Measurements from ENCODE around the gene NIPSNAP2. TPM values are rescaled to one million over a fixed set of nuclear protein-coding genes. Genes with fewer than 3 reads are reported as not detected.
A peak's percentile ranks its signal among the peaks of the same experiment; 100 is the strongest.

NIPSNAP2 gene
- total RNA-seq, 1 experiment from 2014 or later = 38.5 TPM

GRCh38 chr7:55970561-55970960 lies 6.2 kb downstream of the NIPSNAP2 start:
- Mint-ChIP-seq H3K27me3 (ENCODE audit: low read depth) (no peaks in the 10 kb centered on the region), H3K4me1 (peaks cover 15% of the 10 kb centered on the region), H3K27ac (peak overlapping the region; percentile 86), H3K9me3 (no peaks in the 10 kb centered on the region), H3K36me3 (peaks cover 10% of the 10 kb centered on the region), H3K4me3 (no peak overlapping the region)
- ChIA-PET POLR2A (no interaction called here), CTCF (no interaction called here)
- TF ChIP-seq ETV6 (CRISPR knock-in tag; IDR thresholded peaks at IDR 0.05) = no peak
- no peak for TF ChIP-seq TEAD4 (CRISPR knock-in tag; IDR thresholded peaks at IDR 0.05)
- no peak for TF ChIP-seq ZSCAN18 (CRISPR knock-in tag; IDR thresholded peaks at IDR 0.05)
- TF ChIP-seq HMGXB4 (CRISPR knock-in tag; IDR thresholded peaks at IDR 0.05) = no peak
- no peak for TF ChIP-seq FOXK1 (CRISPR knock-in tag; IDR thresholded peaks at IDR 0.05)
- no peak for TF ChIP-seq MAX (CRISPR knock-in tag; IDR thresholded peaks at IDR 0.05)
- TF ChIP-seq SMAD4 (CRISPR knock-in tag; IDR thresholded peaks at IDR 0.05) = no peak
- TF ChIP-seq TP53 (CRISPR knock-in tag; IDR thresholded peaks at IDR 0.05) = no peak
- TF ChIP-seq CBFB (CRISPR knock-in tag; IDR thresholded peaks at IDR 0.05; ENCODE audit: low read depth) = no peak
- ATAC-seq (peak; percentile 44), DNase-seq (ENCODE audit: low spot score) (no peak)

- ChIA-PET POLR2A (interaction anchor here (0.9 kb wide), 1 partner anchor 19 kb away, joined by 4 read pairs; the partner anchor contains the start of gene MRPS17), CTCF (no interaction called here)
- Mint-ChIP-seq H3K9me3 (no peaks in the 10 kb centered on the region), H3K4me1 (peaks cover 11% of the 10 kb centered on the region), H3K36me3 (peaks cover 10% of the 10 kb centered on the region), H3K4me3 (no peak overlapping the region), H3K27me3 (ENCODE audit: low read depth) (no peaks in the 10 kb centered on the region), H3K27ac (peak overlapping the region; percentile 86; the same call in 1 of the 2 replicates)
- DNase-seq (ENCODE audit: low spot score) = no peak
- peak; percentile 16; the same call in 1 of the 2 replicates for ATAC-seq
- TF ChIP-seq ATF6 (CRISPR knock-in tag; IDR thresholded peaks at IDR 0.05) = no peak
Observed at GRCh38 chr7:55970978-55971377, 6.6 kb downstream of the NIPSNAP2 start.

GRCh38 chr7:55973747-55974250 lies 9.4 kb downstream of the NIPSNAP2 start:
- H3K36me3 Mint-ChIP-seq = peaks cover 19% of the 10 kb centered on the region
- CTCF ChIA-PET = interaction anchor here (1.1 kb wide), 1 partner anchor 10 kb away, joined by 4 read pairs; no protein-coding TSS in a partner anchor
- no peak for DNase-seq (ENCODE audit: low spot score)

GRCh38 chr7:55975988-55976633 lies 11.7 kb downstream of the NIPSNAP2 start:
- peaks cover 29% of the 10 kb centered on the region for H3K36me3 Mint-ChIP-seq
- DNase-seq (ENCODE audit: low spot score) (no peak), ATAC-seq (no peak)
- H3K9me3 Mint-ChIP-seq = no peaks in the 10 kb centered on the region
- POLR2A ChIA-PET = no interaction called here
- H3K4me1 Mint-ChIP-seq = peaks cover 3% of the 10 kb centered on the region
- H3K4me3 Mint-ChIP-seq = no peak overlapping the region
- H3K27ac Mint-ChIP-seq = no peak overlapping the region
- CTCF ChIA-PET = no interaction called here
- H3K27me3 Mint-ChIP-seq (ENCODE audit: low read depth) = no peaks in the 10 kb centered on the region
- TF ChIP-seq GRHL2 (CRISPR knock-in tag; IDR thresholded peaks at IDR 0.05; ENCODE audit: insufficient replicate concordance, severe bottlenecking) (no peak), SMAD4 (CRISPR knock-in tag; IDR thresholded peaks at IDR 0.05) (no peak), NFYB (CRISPR knock-in tag; conservative IDR thresholded peaks at IDR 0.05; ENCODE audit: low read depth) (no peak), RORB (CRISPR knock-in tag; IDR thresholded peaks at IDR 0.05) (no peak), ZNF425 (CRISPR knock-in tag; conservative IDR thresholded peaks at IDR 0.05) (no peak), ARID4B (CRISPR knock-in tag; IDR thresholded peaks at IDR 0.05; ENCODE audit: borderline replicate concordance) (no peak)

More at GRCh38 chr7:55973747-55974250, 9.4 kb downstream of the NIPSNAP2 start:
- Mint-ChIP-seq H3K4me3 (no peak overlapping the region), H3K27me3 (ENCODE audit: low read depth) (no peaks in the 10 kb centered on the region), H3K4me1 (peaks cover 10% of the 10 kb centered on the region), H3K27ac (no peak overlapping the region), H3K9me3 (no peaks in the 10 kb centered on the region)
- no peak for TF ChIP-seq ZNF423 (CRISPR knock-in tag; IDR thresholded peaks at IDR 0.05)
- TF ChIP-seq FOXK1 (CRISPR knock-in tag; IDR thresholded peaks at IDR 0.05) = no peak
- no peak for TF ChIP-seq ZNF671 (CRISPR knock-in tag; IDR thresholded peaks at IDR 0.05)
- TF ChIP-seq KAT7 (CRISPR knock-in tag; IDR thresholded peaks at IDR 0.05; ENCODE audit: borderline replicate concordance) = no peak
- POLR2A ChIA-PET = no interaction called here
- ATAC-seq = no peak
